Measurements from ENCODE around the gene EPHB3.
"Not testable (repeated sequence)": the region's sequence is repeated elsewhere in the genome, so short reads cannot be mapped to it uniquely, and the experiment has no call there.

EPHB3 gene

GRCh38 chr3:184620475-184621119 lies 59.0 kb downstream of the EPHB3 start:
- TF ChIP-seq ZFX (IDR thresholded peaks at IDR 0.05; ENCODE audit: borderline replicate concordance) (no peak), CTCF (IDR thresholded peaks at IDR 0.05) (no peak)
- H3K27ac ChIP-seq: no peak overlapping the region

DNA sequence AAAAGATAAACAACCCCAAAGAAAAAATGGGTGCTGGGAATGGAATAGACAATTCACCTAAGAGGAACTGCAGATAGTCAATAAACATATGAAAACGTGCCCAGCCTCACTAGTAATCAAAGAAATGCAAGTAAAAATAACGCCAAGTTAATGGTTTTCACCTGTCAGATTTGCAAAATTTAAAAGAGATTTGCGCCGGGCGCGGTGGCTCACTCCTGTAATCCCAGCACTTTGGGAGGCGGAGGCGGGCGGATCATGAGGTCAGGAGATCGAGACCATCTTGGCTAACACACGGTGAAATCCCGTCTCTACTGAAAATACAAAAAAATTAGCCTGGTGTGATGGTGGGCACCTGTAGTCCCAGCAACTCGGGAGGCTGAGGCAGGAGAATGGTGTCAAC lies 60.6 kb downstream of the EPHB3 start:
- not testable (repeated sequence) for H3K27ac ChIP-seq

- TF ChIP-seq CTCF (IDR thresholded peaks at IDR 0.05) (no peak), ZFX (IDR thresholded peaks at IDR 0.05; ENCODE audit: borderline replicate concordance) (no peak)
- no peak overlapping the region for H3K27ac ChIP-seq
These were observed 65.3 kb downstream of the EPHB3 start for GRCh38 chr3:184626923-184627322.

DNA sequence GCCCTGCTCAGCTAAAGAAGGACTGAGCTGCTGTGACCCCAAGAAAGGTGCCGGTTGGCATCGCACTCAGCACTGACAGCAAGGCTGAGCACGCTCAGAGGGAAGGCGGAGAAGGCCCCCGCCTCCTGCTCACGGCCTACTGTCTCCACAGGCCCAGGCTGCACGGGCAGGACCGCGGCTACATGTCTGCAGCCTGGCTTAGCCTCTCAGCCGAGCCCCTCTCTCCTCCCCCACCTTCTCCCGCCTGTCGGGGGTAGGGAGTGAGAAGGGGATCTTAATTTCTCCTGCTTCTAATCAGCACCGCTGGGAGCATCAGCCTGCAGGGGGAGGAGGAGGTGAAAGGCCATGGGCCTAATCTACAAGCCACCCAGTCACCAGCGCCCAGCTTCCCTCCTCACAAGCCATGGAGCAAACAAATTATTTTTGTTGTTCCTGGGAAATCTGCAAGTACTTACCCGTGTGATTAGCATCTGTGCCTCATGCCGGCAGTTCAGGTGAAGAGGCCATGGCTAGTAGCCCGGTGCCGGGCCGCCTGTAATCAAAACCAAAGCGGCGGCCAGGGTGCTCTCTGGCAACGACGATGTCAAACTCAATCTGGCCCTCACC lies 68.1 kb downstream of the EPHB3 start:
- H3K27ac ChIP-seq: no peak overlapping the region

GRCh38 chr3:184630861-184631471 lies 69.4 kb downstream of the EPHB3 start:
- no peak overlapping the region for H3K27ac ChIP-seq
- TF ChIP-seq ZFX (IDR thresholded peaks at IDR 0.05; ENCODE audit: borderline replicate concordance) (no peak), CTCF (IDR thresholded peaks at IDR 0.05) (no peak)

More for the DNA sequence above, 68.1 kb downstream of the EPHB3 start:
- TF ChIP-seq CTCF (IDR thresholded peaks at IDR 0.05) (no peak), ZFX (IDR thresholded peaks at IDR 0.05; ENCODE audit: borderline replicate concordance) (no peak)

DNA sequence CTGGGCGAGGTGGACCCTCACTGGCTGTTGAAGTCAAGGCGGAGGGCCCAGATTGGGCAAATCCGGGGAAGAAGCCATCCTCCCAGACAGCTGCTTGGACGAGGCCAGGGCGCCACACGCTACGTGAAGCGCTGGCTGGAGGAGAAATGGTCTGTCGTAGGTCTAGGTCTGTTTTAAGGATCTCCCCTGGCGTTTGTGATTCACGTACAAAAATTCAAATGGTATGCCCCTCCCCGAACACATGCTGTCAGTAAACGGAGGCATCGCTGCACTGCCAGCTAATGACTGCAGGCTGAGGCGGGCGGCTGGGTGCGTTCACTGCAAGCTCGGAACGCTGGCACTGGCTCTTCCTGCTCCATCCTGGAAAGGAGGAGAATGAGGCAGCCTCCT lies 69.9 kb downstream of the EPHB3 start:
- no peak overlapping the region for H3K27ac ChIP-seq
- no peak for TF ChIP-seq CTCF (IDR thresholded peaks at IDR 0.05)
- TF ChIP-seq ZFX (IDR thresholded peaks at IDR 0.05; ENCODE audit: borderline replicate concordance): no peak

Data from 22Rv1 (cell line).